OCI-LY7 (cell line): Measurements from ENCODE around the gene C1orf21.

Experiments
- CTCF ChIP-seq: fragments of 200-600 bp; sonication (generic); conservative IDR thresholded peaks from 2 replicates; pipeline ENCODE4 v1.5.1; 2014; ENCODE audit warnings: mild to moderate bottlenecking, antibody characterized with exemption, low read length, moderate library complexity, mixed read lengths
- EZH2phosphoT487 ChIP-seq: fragments of 200-600 bp; sonication (generic); IDR thresholded peaks from 2 replicates; pipeline ENCODE4 v1.6.1; 2018; ENCODE audit warnings: low read depth, borderline replicate concordance, mild to moderate bottlenecking, mixed run types, antibody characterized with exemption, low read length, moderate library complexity, mixed read lengths

- TF ChIP-seq CTCF, result no peak
- TF ChIP-seq EZH2phosphoT487, result no peak
Measured at GRCh38 chr1:184569106-184569505, 182.3 kb downstream of the C1orf21 start.
